ENCODE data around the gene SLC2A4. TPM values are rescaled to one million over a fixed set of nuclear protein-coding genes. Genes with fewer than 3 reads are reported as not detected.

SLC2A4 gene
- total and polyA plus RNA-seq, 9 donors = 0.83 to 9.8 (median 3.4) TPM

DNA sequence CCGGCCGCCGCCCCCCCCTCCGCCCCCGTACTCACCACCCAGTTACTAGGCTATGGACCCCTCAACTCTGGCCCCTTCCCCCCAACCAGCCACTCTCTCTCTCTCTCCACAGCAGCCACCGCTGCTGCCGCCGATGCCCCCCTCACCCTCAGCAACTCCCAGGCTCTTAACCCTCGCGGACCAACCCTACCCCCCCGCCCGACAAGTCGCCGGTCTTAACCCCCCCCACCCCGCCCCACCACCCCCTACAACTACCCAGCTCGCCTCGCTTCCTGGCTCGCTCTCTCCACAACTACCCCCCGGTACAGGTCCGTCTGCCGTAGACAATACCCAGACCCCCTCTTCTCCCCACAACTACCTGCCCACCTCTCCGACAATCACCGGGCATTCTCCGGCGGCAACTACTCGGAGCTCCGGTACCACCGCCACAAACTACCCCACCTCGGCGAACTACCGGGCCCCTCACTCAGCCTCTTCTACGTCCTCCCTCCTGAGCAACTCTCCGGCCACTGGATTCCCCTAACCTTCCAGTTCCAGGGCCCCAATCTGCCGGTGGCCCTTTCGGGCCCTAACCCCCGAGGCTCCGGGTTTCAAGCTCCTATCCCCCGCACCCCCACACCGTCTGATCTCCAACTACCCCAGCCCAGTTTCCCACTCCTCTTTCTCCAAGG, 43.0 kb upstream of the SLC2A4 start:
- Histone ChIP-seq H3K27me3 (no peaks in the 10 kb centered on the region), H3K4me3 (peak overlapping the region; percentile 99), H3K36me3 (no peaks in the 10 kb centered on the region), H3K4me1 (ENCODE audit: insufficient read depth) (peaks cover 7% of the 10 kb centered on the region), H3K9me3 (no peaks in the 10 kb centered on the region), H3K27ac (peak overlapping the region; percentile 82 to 85)
- WGBS, 3 donors = 0 to 1% (median 1%) methylated on average over 36 to 39 of the region's 39 CpGs
- intact Hi-C loops (cut with DNase I) = no loop called here
- TF ChIP-seq CTCF (IDR thresholded peaks at IDR 0.05) (no peak), POLR2A (IDR thresholded peaks at IDR 0.05) (no peak), EP300 (IDR thresholded peaks at IDR 0.05) (no peak)
- peak; percentile 55 to 75 (median 69) for DNase-seq

GRCh38 chr17:7239091-7240027, 42.2 kb upstream of the SLC2A4 start, which contains the start of gene PHF23:
TSS of gene PHF23 (minus strand) at chr17:7239457. CDS start at chr17:7239279, 178 bp downstream.
- 0 to 1% (median 1%) methylated on average over 71 to 72 of the region's 72 CpGs for WGBS, 3 donors
- H3K9me3 ChIP-seq = no peaks in the 10 kb centered on the region
- DNase-seq = peak; percentile 98 to 100 (median 99)
- no peaks in the 10 kb centered on the region for H3K27me3 ChIP-seq
- intact Hi-C loops (cut with DNase I) = no loop called here
- no peaks in the 10 kb centered on the region for H3K36me3 ChIP-seq
- peaks cover 7% of the 10 kb centered on the region for H3K4me1 ChIP-seq (ENCODE audit: insufficient read depth)
- peak in 1 of 3 donors; percentile 47 for TF ChIP-seq CTCF (IDR thresholded peaks at IDR 0.05)
- TF ChIP-seq POLR2A (IDR thresholded peaks at IDR 0.05) = peak; percentile 67
- peak; percentile 45 for TF ChIP-seq EP300 (IDR thresholded peaks at IDR 0.05)
- peak within 1 kb of the TSS; percentile 82 to 85 for H3K27ac ChIP-seq
- H3K4me3 ChIP-seq = peak within 1 kb of the TSS; percentile 99

DNA sequence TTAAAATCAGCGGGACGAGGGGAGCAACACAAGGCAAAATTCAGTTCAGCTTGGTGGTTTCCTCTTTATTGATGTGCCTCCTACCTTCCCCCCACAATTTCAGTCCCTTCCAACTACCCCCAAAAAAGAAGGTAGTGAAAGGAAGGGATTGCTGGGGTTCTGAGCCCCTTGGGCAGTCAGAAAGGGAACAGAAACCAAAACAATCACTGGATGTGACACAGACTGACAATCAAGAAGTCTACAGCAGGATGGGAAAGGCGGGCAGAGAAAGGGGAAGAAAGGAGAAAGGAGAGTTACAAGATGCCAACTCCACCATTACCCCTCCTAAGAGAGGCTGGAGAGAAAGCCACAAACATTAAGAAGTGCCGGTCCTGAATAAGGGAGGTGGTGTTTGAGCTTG, 41.1 kb upstream of the SLC2A4 start:
- no peak overlapping the region for H3K4me3 ChIP-seq
- TF ChIP-seq POLR2A (IDR thresholded peaks at IDR 0.05) = no peak
- no peak for TF ChIP-seq CTCF (IDR thresholded peaks at IDR 0.05)
- no peak for TF ChIP-seq EP300 (IDR thresholded peaks at IDR 0.05)
- no peaks in the 10 kb centered on the region for H3K36me3 ChIP-seq
- no peak for DNase-seq
- peaks cover 7% of the 10 kb centered on the region for H3K4me1 ChIP-seq (ENCODE audit: insufficient read depth)
- H3K27ac ChIP-seq = peak overlapping the region in 1 of 2 donors; percentile 98
- 63 to 66% (median 64%) methylated on average over 4 of the region's 4 CpGs for WGBS, 3 donors
- intact Hi-C loops (cut with DNase I) = no loop called here
- no peaks in the 10 kb centered on the region for H3K27me3 ChIP-seq
- H3K9me3 ChIP-seq = no peaks in the 10 kb centered on the region

- Histone ChIP-seq H3K9me3 (no peaks in the 10 kb centered on the region), H3K27me3 (no peaks in the 10 kb centered on the region), H3K36me3 (no peaks in the 10 kb centered on the region), H3K4me3 (peak overlapping the region; percentile 86), H3K27ac (peak overlapping the region; percentile 91 to 98), H3K4me1 (ENCODE audit: insufficient read depth) (peaks cover 7% of the 10 kb centered on the region)
- intact Hi-C loops (cut with DNase I) = no loop called here
- no peak for DNase-seq
- TF ChIP-seq CTCF (IDR thresholded peaks at IDR 0.05) (no peak), POLR2A (IDR thresholded peaks at IDR 0.05) (no peak), EP300 (IDR thresholded peaks at IDR 0.05) (no peak)
- 24 to 26% (median 24%) methylated on average over 9 of the region's 9 CpGs for WGBS, 3 donors
Observed at GRCh38 chr17:7241090-7241733, 40.3 kb upstream of the SLC2A4 start.
